Measurements from ENCODE around the gene TMEM179B.

The TMEM179B gene

DNA sequence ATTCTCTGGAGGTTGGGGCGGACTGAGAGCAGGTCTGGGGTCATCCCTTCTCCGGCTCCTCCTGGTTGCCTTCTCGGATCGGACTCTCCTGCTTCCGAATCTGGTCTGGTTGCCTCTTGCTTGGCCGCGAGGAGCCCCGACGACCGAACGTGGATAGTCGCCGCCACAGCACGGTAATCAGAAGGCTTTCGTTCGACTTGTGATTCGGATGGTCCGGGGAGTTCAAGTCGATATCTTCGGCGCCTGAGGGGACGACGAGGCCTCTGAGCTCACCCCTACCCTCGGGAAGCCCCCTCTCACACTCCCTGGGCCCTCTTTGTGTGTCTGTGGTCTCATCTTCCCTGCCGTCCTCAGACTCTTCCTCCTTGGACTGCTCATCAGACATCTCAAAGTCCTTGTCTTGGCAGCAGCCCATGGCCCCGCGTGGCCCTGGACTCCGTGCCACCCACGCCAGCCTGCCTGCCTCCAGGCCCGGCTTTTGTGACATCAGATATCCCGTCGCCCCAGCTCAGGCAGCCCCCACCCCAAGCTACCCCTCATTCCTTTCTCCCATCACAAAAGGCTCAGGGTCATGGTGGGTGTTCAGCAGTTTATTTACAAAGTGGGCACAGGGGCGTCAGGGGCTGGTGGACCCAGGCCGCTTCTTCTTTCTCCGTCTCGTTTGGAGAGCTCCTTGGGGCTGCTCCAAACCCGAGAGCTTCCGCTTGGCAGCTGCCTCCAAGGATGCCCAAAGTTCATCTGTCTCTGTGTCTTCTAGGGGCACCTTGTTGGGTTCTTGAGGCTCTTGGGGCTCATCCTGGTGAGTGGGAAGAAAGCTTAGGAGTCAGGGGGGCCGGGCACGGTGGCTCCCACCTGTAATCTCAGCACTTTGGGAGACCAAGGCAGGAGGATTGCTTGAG lies 45.4 kb downstream of the TMEM179B start, which contains the start of gene TEX54:
TSS of gene TEX54 (minus strand) at position 506 of the 899 bp plus-strand sequence.
- DNase-seq = no peak
- TF ChIP-seq GATA1 (IDR thresholded peaks at IDR 0.05; ENCODE audit: low read depth, low read length) = no peak
- TF ChIP-seq POLR2A (IDR thresholded peaks at IDR 0.05; ENCODE audit: low read length) = no peak

DNA sequence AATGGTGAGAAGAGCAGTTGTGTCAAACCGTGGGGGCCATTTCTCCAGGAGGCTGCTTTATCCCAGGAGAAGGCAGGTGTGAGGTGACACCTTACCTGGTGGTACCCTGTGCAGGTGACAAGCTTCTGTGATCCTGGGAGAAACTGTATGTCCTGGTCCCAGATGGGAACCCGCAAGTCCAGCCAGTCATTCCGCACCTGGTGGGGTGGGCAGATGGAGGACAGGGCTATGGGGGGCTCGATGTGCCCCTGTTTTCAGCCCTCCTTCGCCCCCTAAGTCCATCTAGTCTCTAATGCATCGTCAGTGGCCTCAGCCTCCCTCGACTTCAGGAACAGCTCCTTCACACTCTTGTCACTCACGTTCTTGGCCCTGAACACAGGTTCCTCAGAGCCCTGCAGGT lies 48.1 kb downstream of the TMEM179B start:
- no peak for DNase-seq
- TF ChIP-seq GATA1 (IDR thresholded peaks at IDR 0.05; ENCODE audit: low read depth, low read length) (no peak), POLR2A (IDR thresholded peaks at IDR 0.05; ENCODE audit: low read length) (no peak)

DNA sequence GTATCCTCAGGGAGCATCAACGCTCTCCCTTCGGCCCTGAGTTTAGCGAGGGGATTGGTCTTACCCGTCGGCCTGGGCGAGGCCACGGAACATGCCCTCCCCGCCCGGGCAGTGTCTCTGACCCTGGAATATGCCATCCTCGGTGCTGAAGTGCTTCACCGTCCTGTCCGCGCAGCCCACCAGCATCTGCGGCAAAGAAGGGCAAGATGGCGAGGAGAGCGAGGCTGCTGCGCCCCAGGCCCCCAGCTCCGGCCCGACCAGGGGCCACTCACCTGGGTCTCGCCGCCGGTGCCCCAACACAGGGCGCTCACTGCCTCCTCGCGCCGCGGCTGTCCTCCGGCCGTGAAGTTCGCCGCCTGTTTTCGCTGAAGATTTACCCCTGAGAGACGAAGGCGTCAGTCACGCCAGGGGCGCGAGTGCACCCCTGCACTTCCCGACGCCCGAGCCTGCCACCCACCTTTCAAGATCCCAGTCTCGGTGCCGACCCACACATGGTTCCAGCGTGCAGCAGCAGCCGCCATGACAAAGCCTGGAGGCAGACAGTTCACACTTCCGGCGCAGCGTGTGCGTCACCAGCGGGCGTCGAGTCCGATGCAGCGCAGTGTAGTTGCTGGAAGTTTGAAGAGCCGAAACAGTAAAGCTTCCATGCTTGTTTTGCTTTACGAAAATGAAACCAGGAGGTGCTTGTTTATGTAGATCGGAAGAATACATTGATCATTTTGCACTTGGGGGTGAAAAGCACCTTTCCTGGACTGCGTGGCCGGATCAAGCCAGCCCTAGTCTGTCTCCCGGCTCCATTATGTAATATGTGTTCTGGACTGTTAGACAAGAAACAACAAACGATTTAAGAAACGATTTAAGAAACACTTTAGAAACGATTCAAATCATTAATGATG lies 52.1 kb downstream of the TMEM179B start, which contains the start of gene WDR74:
TSS of gene WDR74 (minus strand) at position 541 of the 896 bp plus-strand sequence. CDS start at position 521, 20 bp downstream.
- peak; percentile 95 to 96 for DNase-seq
- no peak for TF ChIP-seq GATA1 (IDR thresholded peaks at IDR 0.05; ENCODE audit: low read depth, low read length)
- peak; percentile 94 for TF ChIP-seq POLR2A (IDR thresholded peaks at IDR 0.05; ENCODE audit: low read length)
